Stomach smooth muscle (tissue), 2 donors: Measurements from ENCODE around the gene SMC3.
"Not testable (repeated sequence)": the region's sequence is repeated elsewhere in the genome, so short reads cannot be mapped to it uniquely, and the experiment has no call there.

Experiments used
- H3K27ac ChIP-seq: one replicate; pipeline ENCODE4 v1.7.0; 2013; ENCODE audit warnings: mild to moderate bottlenecking, low read length, inconsistent platforms
- H3K27me3 ChIP-seq, 2 donors: one replicate each; pipeline ENCODE4 v1.7.0; 2013; ENCODE audit warnings: low read length in 2 of 2; ENCODE audit not compliant: insufficient read depth in 2 of 2, control insufficient read depth in 1 of 2
- H3K36me3 ChIP-seq, 2 donors: one replicate each; pipeline ENCODE4 v1.7.0; 2013; ENCODE audit warnings: low read length in 2 of 2; ENCODE audit not compliant: control insufficient read depth in 2 of 2, insufficient read depth in 2 of 2
- H3K4me1 ChIP-seq: one replicate; pipeline ENCODE4 v1.7.0; 2013; ENCODE audit warnings: low read length; ENCODE audit not compliant: control insufficient read depth, insufficient read depth
- H3K4me3 ChIP-seq, 2 donors: one replicate each; pipeline ENCODE4 v1.7.0; 2013; ENCODE audit warnings: low read length in 2 of 2
- H3K9ac ChIP-seq, 2 donors: one replicate each; pipeline ENCODE4 v1.7.0; 2013; ENCODE audit warnings: low read length in 2 of 2, mild to moderate bottlenecking in 1 of 2
- H3K9me3 ChIP-seq, 2 donors: one replicate each; pipeline ENCODE4 v1.7.0; 2013; ENCODE audit warnings: low read length in 2 of 2; ENCODE audit not compliant: control insufficient read depth in 2 of 2
- donor health status: healthy.
- donor health status: Pancreatic carcinoma.

SMC3 gene

GRCh38 chr10:110577056-110577455, 9.6 kb downstream of the SMC3 start:
- Histone ChIP-seq H3K27ac (no peak overlapping the region), H3K4me1 (no peaks in the 10 kb centered on the region), H3K9me3 (no peaks in the 10 kb centered on the region), H3K9ac (no peak overlapping the region), H3K36me3 (peaks cover 6 to 9% of the 10 kb centered on the region in 2 donors), H3K4me3 (no peak overlapping the region), H3K27me3 (no peaks in the 10 kb centered on the region)

DNA sequence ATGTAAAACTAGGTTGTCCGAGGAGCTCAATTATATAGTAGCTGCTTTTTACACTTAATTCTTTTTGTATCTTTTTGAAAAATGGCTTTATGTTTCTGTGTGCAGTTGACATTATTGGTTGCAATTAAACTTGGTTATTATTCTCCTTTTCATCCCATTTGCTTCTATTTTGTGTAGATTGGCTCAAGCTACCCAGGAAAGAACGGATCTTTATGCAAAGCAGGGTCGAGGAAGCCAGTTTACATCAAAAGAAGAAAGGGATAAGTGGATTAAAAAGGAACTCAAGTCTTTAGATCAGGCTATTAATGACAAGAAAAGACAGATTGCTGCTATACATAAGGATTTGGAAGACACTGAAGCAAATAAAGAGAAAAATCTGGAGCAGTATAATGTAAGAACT, 16.5 kb downstream of the SMC3 start:
- no peaks in the 10 kb centered on the region for H3K27me3 ChIP-seq
- H3K4me1 ChIP-seq: no peaks in the 10 kb centered on the region
- peaks cover 16 to 49% of the 10 kb centered on the region in 2 donors for H3K36me3 ChIP-seq
- no peak overlapping the region for H3K4me3 ChIP-seq
- H3K27ac ChIP-seq: no peak overlapping the region
- H3K9ac ChIP-seq: no peak overlapping the region
- H3K9me3 ChIP-seq: no peaks in the 10 kb centered on the region

GRCh38 chr10:110591760-110592159, 24.3 kb downstream of the SMC3 start:
- no peaks in the 10 kb centered on the region for H3K9me3 ChIP-seq
- H3K36me3 ChIP-seq: peaks cover 23 to 70% of the 10 kb centered on the region in 2 donors
- no peak overlapping the region for H3K27ac ChIP-seq
- H3K4me3 ChIP-seq: no peak overlapping the region
- H3K4me1 ChIP-seq: no peaks in the 10 kb centered on the region
- H3K9ac ChIP-seq: no peak overlapping the region
- no peaks in the 10 kb centered on the region for H3K27me3 ChIP-seq

- H3K36me3 ChIP-seq: peaks cover 9 to 42% of the 10 kb centered on the region in 2 donors
- no peak overlapping the region for H3K9ac ChIP-seq
- no peak overlapping the region for H3K4me3 ChIP-seq
- no peaks in the 10 kb centered on the region for H3K9me3 ChIP-seq
- no peaks in the 10 kb centered on the region for H3K4me1 ChIP-seq
- H3K27me3 ChIP-seq: no peaks in the 10 kb centered on the region
- no peak overlapping the region for H3K27ac ChIP-seq
These were observed 30.0 kb downstream of the SMC3 start for GRCh38 chr10:110597476-110597875.

- H3K9ac ChIP-seq: no peak overlapping the region
- no peaks in the 10 kb centered on the region for H3K27me3 ChIP-seq
- no peak overlapping the region for H3K4me3 ChIP-seq
- peaks cover 14 to 47% of the 10 kb centered on the region in 2 donors for H3K36me3 ChIP-seq
- no peak overlapping the region for H3K27ac ChIP-seq
- H3K4me1 ChIP-seq: no peaks in the 10 kb centered on the region
- H3K9me3 ChIP-seq: no peaks in the 10 kb centered on the region
These were observed 33.1 kb downstream of the SMC3 start for GRCh38 chr10:110600487-110601101.

DNA sequence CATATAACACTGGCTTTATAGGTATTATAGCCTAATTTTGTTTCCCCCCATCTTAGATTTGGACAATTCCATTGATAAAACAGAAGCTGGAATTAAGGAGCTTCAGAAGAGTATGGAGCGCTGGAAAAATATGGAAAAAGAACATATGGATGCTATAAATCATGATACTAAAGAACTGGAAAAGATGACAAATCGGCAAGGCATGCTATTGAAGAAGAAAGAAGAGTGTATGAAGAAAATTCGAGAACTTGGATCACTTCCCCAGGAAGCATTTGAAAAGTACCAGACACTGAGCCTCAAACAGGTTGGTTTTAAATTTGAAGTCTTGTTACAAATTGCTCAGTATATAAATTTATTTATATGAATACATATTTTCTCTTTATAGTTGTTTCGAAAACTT, 34.1 kb downstream of the SMC3 start:
- Histone ChIP-seq H3K9me3 (no peaks in the 10 kb centered on the region), H3K4me3 (no peak overlapping the region), H3K36me3 (peaks cover 19 to 46% of the 10 kb centered on the region in 2 donors), H3K4me1 (no peaks in the 10 kb centered on the region), H3K27ac (no peak overlapping the region), H3K9ac (no peak overlapping the region), H3K27me3 (no peaks in the 10 kb centered on the region)

GRCh38 chr10:110608087-110608486, 40.6 kb downstream of the SMC3 start:
- Histone ChIP-seq H3K9me3 (no peaks in the 10 kb centered on the region), H3K27me3 (no peaks in the 10 kb centered on the region), H3K9ac (no peak overlapping the region), H3K4me1 (no peaks in the 10 kb centered on the region), H3K36me3 (peaks cover 13 to 22% of the 10 kb centered on the region in 2 donors), H3K27ac (no peak overlapping the region), H3K4me3 (no peak overlapping the region)

GRCh38 chr10:110609605-110610004, 42.1 kb downstream of the SMC3 start:
- Histone ChIP-seq H3K4me3 (no peak overlapping the region), H3K9me3 (no peaks in the 10 kb centered on the region), H3K27ac (no peak overlapping the region), H3K27me3 (no peaks in the 10 kb centered on the region), H3K4me1 (no peaks in the 10 kb centered on the region), H3K36me3 (peaks cover 9 to 15% of the 10 kb centered on the region in 2 donors), H3K9ac (no peak overlapping the region)

GRCh38 chr10:110610308-110610774, 42.8 kb downstream of the SMC3 start:
- no peak overlapping the region for H3K27ac ChIP-seq
- no peaks in the 10 kb centered on the region for H3K4me1 ChIP-seq
- peaks cover 6 to 9% of the 10 kb centered on the region in 2 donors for H3K36me3 ChIP-seq
- H3K9me3 ChIP-seq: no peaks in the 10 kb centered on the region
- H3K9ac ChIP-seq: no peak overlapping the region
- no peaks in the 10 kb centered on the region for H3K27me3 ChIP-seq
- no peak overlapping the region for H3K4me3 ChIP-seq

- not testable (repeated sequence) for H3K4me1 ChIP-seq, H3K36me3 ChIP-seq, H3K9ac ChIP-seq, H3K4me3 ChIP-seq, H3K9me3 ChIP-seq, H3K27ac ChIP-seq, H3K27me3 ChIP-seq
These were observed 43.3 kb downstream of the SMC3 start for GRCh38 chr10:110610781-110611180.

DNA sequence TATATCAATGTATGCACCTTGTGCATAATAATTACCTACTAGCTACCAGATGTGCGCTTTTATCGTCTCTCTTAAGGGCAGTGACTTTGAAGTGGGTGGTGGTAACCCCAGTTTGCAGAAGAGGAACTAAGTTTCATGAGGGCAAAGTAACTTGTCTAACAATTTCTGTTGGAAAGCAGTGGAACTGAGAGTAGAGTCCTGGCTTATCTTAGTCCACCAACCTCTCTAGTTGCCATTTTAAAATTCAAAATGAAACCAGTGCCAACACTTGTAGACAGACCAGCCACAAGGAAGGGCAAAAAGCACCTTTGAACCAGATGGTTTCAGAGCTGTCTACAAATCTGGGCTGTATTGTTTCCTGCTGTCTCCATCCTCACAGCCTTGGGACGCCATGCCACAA, 44.6 kb downstream of the SMC3 start:
- Histone ChIP-seq H3K4me1 (peaks cover 2% of the 10 kb centered on the region), H3K27ac (no peak overlapping the region), H3K9me3 (no peaks in the 10 kb centered on the region), H3K9ac (no peak overlapping the region), H3K4me3 (no peak overlapping the region), H3K27me3 (no peaks in the 10 kb centered on the region), H3K36me3 (no peaks in the 10 kb centered on the region)
